Measurements from ENCODE around the gene MYO3A. TPM values are rescaled to one million over a fixed set of nuclear protein-coding genes. Genes with fewer than 3 reads are reported as not detected.

MYO3A gene
- total and polyA plus RNA-seq, 2 donors (not counting 3 experiments of a cell fraction or from before 2014, with no cell fraction given), result not detected

- Histone ChIP-seq H2AFZ (ENCODE audit: low read depth, low read length) (no peak overlapping the region), H3K36me3 (ENCODE audit: control insufficient read depth in 2 of 2, extremely low read depth in 1 of 2, insufficient read depth in 2 of 2, low read length in 2 of 2) (no peaks in the 10 kb centered on the region), H3K9ac (replicated peaks; ENCODE audit: extremely low read depth, insufficient read depth, low read length) (no peak overlapping the region), H3K27me3 (ENCODE audit: control insufficient read depth in 2 of 2, insufficient read depth in 2 of 2, low read length in 2 of 2) (peaks cover 16 to 27% of the 10 kb centered on the region in 2 experiments), H3K9me3 (replicated peaks; ENCODE audit: control insufficient read depth, insufficient read depth, low read length) (no peaks in the 10 kb centered on the region), H4K20me1 (replicated peaks; ENCODE audit: control insufficient read depth, extremely low read depth, insufficient read depth, low read length) (no peaks in the 10 kb centered on the region), H3K4me3 (replicated peaks in 1 of 3; ENCODE audit: insufficient read depth in 1 of 3, low read depth in 1 of 3, low read length in 3 of 3) (no peak overlapping the region), H3K4me1 (ENCODE audit: control insufficient read depth, extremely low read depth, insufficient read depth, low read length) (no peaks in the 10 kb centered on the region), H3K4me2 (ENCODE audit: insufficient read depth, low read length) (no peak overlapping the region), H3K27ac (ENCODE audit: insufficient read depth, low read depth, low read length) (no peak overlapping the region), H3K79me2 (ENCODE audit: control insufficient read depth, insufficient read depth, low read length) (no peaks in the 10 kb centered on the region), H3K9me1 (replicated peaks; ENCODE audit: control insufficient read depth, extremely low read depth, insufficient read depth, low read length) (no peaks in the 10 kb centered on the region)
- CTCF ChIA-PET, result no interaction called here
- TF ChIP-seq EZH2 (IDR thresholded peaks at IDR 0.05; ENCODE audit: borderline replicate concordance, low read depth, low read length, severe bottlenecking), result no peak
- BruUV-seq (replicated peaks), result no TSS peak
- POLR2A ChIA-PET, result no interaction called here
- dilution Hi-C loops (cut with MboI; ENCODE audit: extremely low pct_ligation_motif_present, low sequenced_read_pairs) (no loop called here), intact Hi-C loops (cut with micrococcal nuclease) (no loop called here)
- DNase-seq (ENCODE audit: low read depth, low spot score) (no peak), FAIRE-seq (no peak)
Measured at GRCh38 chr10:26221541-26221940, 287.5 kb downstream of the MYO3A start.

DNA sequence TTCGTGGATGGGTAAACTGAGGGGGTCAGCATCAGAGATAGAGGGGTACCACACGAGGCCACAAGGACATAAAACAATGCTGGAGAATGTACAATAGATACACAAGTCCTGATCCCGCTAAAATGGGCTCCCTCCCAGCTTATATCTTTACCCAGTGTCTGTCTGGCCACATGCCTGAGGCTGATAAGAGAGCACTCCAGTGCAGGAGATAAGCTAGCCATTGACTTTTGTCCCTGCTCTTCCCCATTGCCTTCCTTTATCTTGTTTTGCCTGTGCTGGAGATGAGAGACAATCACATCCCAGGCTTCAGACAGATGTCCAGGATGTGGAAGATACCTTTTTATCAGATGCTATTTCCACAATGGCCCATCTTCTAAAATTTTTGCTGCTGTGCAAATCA, 288.5 kb downstream of the MYO3A start:
- Histone ChIP-seq H3K4me2 (ENCODE audit: insufficient read depth, low read length) (no peak overlapping the region), H3K79me2 (ENCODE audit: control insufficient read depth, insufficient read depth, low read length) (no peaks in the 10 kb centered on the region), H3K27ac (ENCODE audit: insufficient read depth, low read depth, low read length) (no peak overlapping the region), H3K4me3 (replicated peaks in 1 of 3; ENCODE audit: insufficient read depth in 1 of 3, low read depth in 1 of 3, low read length in 3 of 3) (no peak overlapping the region), H2AFZ (ENCODE audit: low read depth, low read length) (no peak overlapping the region), H3K36me3 (ENCODE audit: control insufficient read depth in 2 of 2, extremely low read depth in 1 of 2, insufficient read depth in 2 of 2, low read length in 2 of 2) (no peaks in the 10 kb centered on the region), H3K9ac (replicated peaks; ENCODE audit: extremely low read depth, insufficient read depth, low read length) (no peak overlapping the region), H3K9me1 (replicated peaks; ENCODE audit: control insufficient read depth, extremely low read depth, insufficient read depth, low read length) (no peaks in the 10 kb centered on the region), H3K9me3 (replicated peaks; ENCODE audit: control insufficient read depth, insufficient read depth, low read length) (no peaks in the 10 kb centered on the region), H4K20me1 (replicated peaks; ENCODE audit: control insufficient read depth, extremely low read depth, insufficient read depth, low read length) (no peaks in the 10 kb centered on the region), H3K4me1 (ENCODE audit: control insufficient read depth, extremely low read depth, insufficient read depth, low read length) (no peaks in the 10 kb centered on the region), H3K27me3 (ENCODE audit: control insufficient read depth in 2 of 2, insufficient read depth in 2 of 2, low read length in 2 of 2) (peaks cover 6 to 16% of the 10 kb centered on the region in 2 experiments)
- BruUV-seq (replicated peaks), result no TSS peak
- TF ChIP-seq POLR2A (IDR thresholded peaks at IDR 0.05; ENCODE audit: low read depth, low read length), result no peak
- TF ChIP-seq EZH2 (IDR thresholded peaks at IDR 0.05; ENCODE audit: borderline replicate concordance, low read depth, low read length, severe bottlenecking), result no peak
- TF ChIP-seq MYC (IDR thresholded peaks at IDR 0.05; ENCODE audit: low read depth, low read length), result no peak
- no peak for TF ChIP-seq MAX (IDR thresholded peaks at IDR 0.05; ENCODE audit: insufficient read depth, insufficient read length)
- no peak for TF ChIP-seq JUN (IDR thresholded peaks at IDR 0.05; ENCODE audit: borderline replicate concordance, insufficient read depth, insufficient read length, low read depth)
- no peak for TF ChIP-seq GATA2 (IDR thresholded peaks at IDR 0.05; ENCODE audit: insufficient read depth, insufficient read length, low read depth, low read length)
- TF ChIP-seq FOS (IDR thresholded peaks at IDR 0.05; ENCODE audit: borderline replicate concordance, insufficient read depth, low read length), result no peak
- no peak for TF ChIP-seq POLR2AphosphoS5 (IDR thresholded peaks at IDR 0.05; ENCODE audit: insufficient read depth, low read depth, low read length)
- TF ChIP-seq CTCF (IDR thresholded peaks at IDR 0.05; ENCODE audit: extremely low read depth in 1 of 2, insufficient read depth in 1 of 2, low read depth in 1 of 2, low read length in 2 of 2), result no peak
- intact Hi-C loops (cut with micrococcal nuclease), result no loop called here
- POLR2A ChIA-PET, result no interaction called here
- DNase-seq (ENCODE audit: low read depth, low spot score) (no peak), FAIRE-seq (no peak)
- CTCF ChIA-PET, result no interaction called here
- dilution Hi-C loops (cut with MboI; ENCODE audit: extremely low pct_ligation_motif_present, low sequenced_read_pairs), result no loop called here

Data from endothelial cell of umbilical vein (primary cell).